Uterus (tissue), 4 donors: ENCODE data around the gene CTNNBIP1. TPM values are rescaled to one million over a fixed set of nuclear protein-coding genes. Genes with fewer than 3 reads are reported as not detected.

Experiments used
- DNase-seq, 2 donors: peaks; one replicate each; pipeline ENCODE4 v3.0.0-alpha.2; 2019 to 2020
- H3K27ac ChIP-seq, 2 donors: fragments of 200-600 bp; sonication (generic); 1 replicate in 1 of 2; 2 replicates in 1 of 2; pipeline ENCODE4 v1.5.1; 2016 to 2018
- H3K27me3 ChIP-seq, 2 donors: fragments of 200-600 bp; sonication (generic); one replicate each; pipeline ENCODE4 v1.5.1; 2018 to 2019; ENCODE audit warnings: control low read depth in 1 of 2
- H3K36me3 ChIP-seq, 2 donors: fragments of 200-600 bp; sonication (generic); one replicate each; pipeline ENCODE4 v1.5.1; 2019; ENCODE audit warnings: control low read depth in 1 of 2
- H3K4me1 ChIP-seq, 2 donors: fragments of 200-600 bp; sonication (generic); one replicate each; pipeline ENCODE4 v1.5.1; 2018 to 2019; ENCODE audit warnings: control low read depth in 1 of 2
- H3K4me3 ChIP-seq, 2 donors: fragments of 200-600 bp; sonication (generic); 1 replicate in 1 of 2; 2 replicates in 1 of 2; pipeline ENCODE4 v1.5.1; 2018 to 2019; ENCODE audit warnings: mild to moderate bottlenecking in 1 of 2
- H3K9me3 ChIP-seq, 2 donors: fragments of 200-600 bp; sonication (generic); one replicate each; pipeline ENCODE4 v1.5.1; 2019; ENCODE audit warnings: control low read depth in 1 of 2
- POLR2A ChIP-seq, 2 donors: fragments of 450-650 bp; IDR thresholded peaks; one replicate each; pipeline ENCODE4 v1.6.1; 2016; ENCODE audit warnings: antibody characterized with exemption in 2 of 2, mild to moderate bottlenecking in 1 of 2, moderate library complexity in 1 of 2
- intact Hi-C: fragments of 100-400 bp; cut with DNase I; formaldehyde crosslinking; loops from one replicate; pipeline ENCODE4 v1.15.1; 2023; ENCODE audit warnings: low total_unique reads
- total RNA-seq, 4 donors: library from RNA; depleted of rRNA in 3 of 4; stranded (reverse); fragments of >200 nt in 3 of 4; gene quantifications; one replicate each; pipeline versions ENCODE4 v1.1.0 to v1.2.4, GENCODE V29; 2014 to 2023
- TF ChIP-seq, protein P1 (sequence below), 4 experiments: fragments of 200-600 bp in 2 of 4; fragments of 450-650 bp in 2 of 4; sonication (generic) in 2 of 4; IDR thresholded peaks; one replicate each; pipeline ENCODE4 v1.5.1; 2016 to 2019; ENCODE audit warnings: antibody characterized with exemption in 4 of 4, mild to moderate bottlenecking in 2 of 4, moderate library complexity in 1 of 4
- donor health status: DM: yes; HTN: yes; CAD: no.

CTNNBIP1 gene
- total RNA-seq, 4 donors from 2014 or later, result 4.7 to 26.6 (median 13.6) TPM

DNA sequence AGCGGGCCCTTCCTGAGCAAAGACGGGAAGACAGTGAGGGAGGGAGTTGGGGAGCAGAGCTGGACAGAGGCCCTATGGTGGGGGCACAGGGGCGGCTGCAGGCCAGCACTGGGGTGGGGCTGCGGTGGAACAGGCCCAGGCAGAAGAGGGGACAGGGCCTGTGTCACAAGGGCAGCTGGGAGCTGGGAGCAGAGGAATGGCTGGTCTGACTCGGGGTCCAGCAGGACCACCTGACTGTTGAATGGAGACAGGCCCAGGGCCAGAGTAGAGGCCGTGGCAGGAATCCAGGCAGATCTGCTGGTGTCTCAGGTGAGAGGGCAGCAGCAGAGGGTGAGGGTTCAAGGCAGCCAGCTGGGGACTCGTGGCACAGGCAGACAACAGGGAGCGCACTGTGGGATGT is 25.3 kb downstream of the CTNNBIP1 start:
- H3K27ac ChIP-seq, result no peak overlapping the region

DNA sequence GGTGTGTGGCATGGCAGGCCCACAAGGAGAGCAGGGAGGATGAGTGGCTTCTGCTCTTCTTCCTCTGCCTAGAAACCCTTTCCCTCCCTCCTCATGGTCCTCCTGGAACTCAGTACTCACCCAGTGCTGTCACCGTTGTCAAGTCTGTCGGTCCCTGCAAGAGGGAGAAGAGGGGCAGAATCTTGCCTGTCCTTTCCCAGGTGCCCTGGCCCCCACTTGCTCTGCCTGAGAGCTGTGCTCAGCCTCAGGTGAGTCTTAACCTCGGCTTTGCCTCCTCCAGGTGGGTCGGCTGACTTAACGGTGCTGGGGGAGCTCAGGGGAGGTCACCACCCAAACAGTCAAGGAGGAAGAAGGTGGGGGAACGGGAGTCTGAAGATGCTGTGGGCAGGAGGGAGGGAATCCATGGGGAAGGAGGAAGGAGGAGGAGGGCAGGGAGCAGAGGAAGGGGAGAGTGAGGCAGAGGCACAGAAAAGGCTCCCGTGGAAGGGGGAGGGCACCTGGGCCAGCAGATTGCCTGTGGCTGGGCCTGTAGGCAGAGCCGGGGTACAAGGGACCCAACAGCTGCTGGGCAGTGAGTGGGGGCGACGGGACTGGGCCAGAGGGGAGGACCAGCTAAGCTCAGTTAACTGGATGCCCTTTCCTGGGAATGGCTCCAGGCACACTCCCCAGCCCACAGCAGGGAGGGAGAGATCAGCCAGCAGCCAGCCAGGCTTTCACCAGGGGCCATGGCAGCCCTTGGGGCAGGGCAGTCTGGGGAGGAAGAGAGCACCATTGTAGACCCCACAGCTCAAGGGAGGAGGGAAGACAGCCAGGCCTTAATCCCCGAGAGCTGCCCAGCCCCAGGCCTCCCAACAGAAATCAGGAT is 26.3 kb downstream of the CTNNBIP1 start:
- DNase-seq, result no peak
- no peaks in the 10 kb centered on the region for H3K9me3 ChIP-seq

More for the DNA sequence above, 25.3 kb downstream of the CTNNBIP1 start:
- TF ChIP-seq, protein P1, sequence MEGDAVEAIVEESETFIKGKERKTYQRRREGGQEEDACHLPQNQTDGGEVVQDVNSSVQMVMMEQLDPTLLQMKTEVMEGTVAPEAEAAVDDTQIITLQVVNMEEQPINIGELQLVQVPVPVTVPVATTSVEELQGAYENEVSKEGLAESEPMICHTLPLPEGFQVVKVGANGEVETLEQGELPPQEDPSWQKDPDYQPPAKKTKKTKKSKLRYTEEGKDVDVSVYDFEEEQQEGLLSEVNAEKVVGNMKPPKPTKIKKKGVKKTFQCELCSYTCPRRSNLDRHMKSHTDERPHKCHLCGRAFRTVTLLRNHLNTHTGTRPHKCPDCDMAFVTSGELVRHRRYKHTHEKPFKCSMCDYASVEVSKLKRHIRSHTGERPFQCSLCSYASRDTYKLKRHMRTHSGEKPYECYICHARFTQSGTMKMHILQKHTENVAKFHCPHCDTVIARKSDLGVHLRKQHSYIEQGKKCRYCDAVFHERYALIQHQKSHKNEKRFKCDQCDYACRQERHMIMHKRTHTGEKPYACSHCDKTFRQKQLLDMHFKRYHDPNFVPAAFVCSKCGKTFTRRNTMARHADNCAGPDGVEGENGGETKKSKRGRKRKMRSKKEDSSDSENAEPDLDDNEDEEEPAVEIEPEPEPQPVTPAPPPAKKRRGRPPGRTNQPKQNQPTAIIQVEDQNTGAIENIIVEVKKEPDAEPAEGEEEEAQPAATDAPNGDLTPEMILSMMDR (IDR thresholded peaks at IDR 0.05), result no peak
- TF ChIP-seq POLR2A (IDR thresholded peaks at IDR 0.05), result no peak
- intact Hi-C loops, result no loop called here
- Histone ChIP-seq H3K4me3 (no peak overlapping the region), H3K4me1 (no peaks in the 10 kb centered on the region), H3K27me3 (no peaks in the 10 kb centered on the region), H3K9me3 (no peaks in the 10 kb centered on the region), H3K36me3 (no peaks in the 10 kb centered on the region)
- DNase-seq, result no peak

DNA sequence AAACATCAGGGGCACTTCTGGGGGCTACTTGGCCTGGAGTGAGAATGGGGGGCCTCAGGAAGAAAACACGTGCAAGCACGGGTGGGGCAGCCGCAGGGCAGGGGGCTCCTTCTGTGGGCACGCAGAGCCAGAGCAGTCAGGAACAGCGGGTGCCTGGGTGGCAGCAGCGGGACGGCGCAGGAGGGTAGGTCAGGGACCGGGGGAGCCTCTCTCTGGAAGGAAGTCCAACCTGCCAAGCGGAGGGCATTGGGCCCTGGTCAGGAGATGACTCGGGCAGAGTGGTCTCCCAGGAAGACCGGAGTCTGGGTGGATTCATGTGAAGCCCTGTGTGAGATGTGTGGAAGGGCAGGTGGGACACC is 27.1 kb downstream of the CTNNBIP1 start:
- H3K4me1 ChIP-seq, result no peaks in the 10 kb centered on the region
- H3K36me3 ChIP-seq, result no peaks in the 10 kb centered on the region
- no peaks in the 10 kb centered on the region for H3K9me3 ChIP-seq
- TF ChIP-seq, protein P1 (IDR thresholded peaks at IDR 0.05), result no peak
- no peak for TF ChIP-seq POLR2A (IDR thresholded peaks at IDR 0.05)
- H3K27ac ChIP-seq, result no peak overlapping the region
- no peak for DNase-seq
- intact Hi-C loops, result no loop called here
- H3K4me3 ChIP-seq, result no peak overlapping the region
- no peaks in the 10 kb centered on the region for H3K27me3 ChIP-seq

More for the DNA sequence above, 26.3 kb downstream of the CTNNBIP1 start:
- Histone ChIP-seq H3K36me3 (no peaks in the 10 kb centered on the region), H3K4me3 (no peak overlapping the region), H3K27me3 (no peaks in the 10 kb centered on the region), H3K4me1 (no peaks in the 10 kb centered on the region), H3K27ac (no peak overlapping the region)
- no peak for TF ChIP-seq POLR2A (IDR thresholded peaks at IDR 0.05)
- TF ChIP-seq, protein P1 (IDR thresholded peaks at IDR 0.05), result no peak
- intact Hi-C loops, result no loop called here

DNA sequence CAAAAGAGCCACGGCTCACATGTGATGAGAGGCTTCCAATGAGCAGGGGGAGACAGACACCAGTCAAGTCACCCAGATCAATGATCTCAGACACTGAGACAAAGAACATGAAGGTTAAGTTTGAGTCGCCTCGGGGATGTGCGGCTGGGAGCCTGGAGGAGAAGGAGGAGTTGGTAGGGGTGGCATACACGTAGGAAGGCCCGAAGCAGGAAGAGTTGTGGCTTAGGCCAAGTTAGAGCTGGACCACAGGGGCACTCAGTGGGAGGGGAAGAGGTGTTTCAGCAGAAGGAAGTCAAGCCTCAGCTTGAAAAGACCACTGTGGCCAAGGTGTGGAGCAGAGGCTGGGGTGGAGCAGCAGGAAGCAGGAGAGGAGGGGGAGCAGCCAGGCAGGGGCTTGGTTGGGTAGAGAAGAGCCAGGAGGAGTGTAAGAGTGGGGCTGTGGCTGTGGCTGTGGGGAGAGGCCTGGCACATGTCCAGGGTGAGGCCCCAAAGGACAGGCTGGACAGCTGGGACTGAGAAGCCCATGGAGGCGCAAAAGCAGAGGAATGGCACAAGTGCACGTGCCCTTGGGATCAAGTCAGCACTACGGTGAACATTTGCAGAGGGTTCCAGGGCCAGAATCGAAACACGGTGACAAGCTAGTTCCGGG is 27.6 kb downstream of the CTNNBIP1 start:
- TF ChIP-seq POLR2A (IDR thresholded peaks at IDR 0.05), result no peak
- TF ChIP-seq, protein P1 (IDR thresholded peaks at IDR 0.05), result no peak
- Histone ChIP-seq H3K4me1 (no peaks in the 10 kb centered on the region), H3K36me3 (no peaks in the 10 kb centered on the region), H3K9me3 (no peaks in the 10 kb centered on the region), H3K4me3 (no peak overlapping the region), H3K27ac (no peak overlapping the region), H3K27me3 (no peaks in the 10 kb centered on the region)
- intact Hi-C loops, result no loop called here
- no peak for DNase-seq

DNA sequence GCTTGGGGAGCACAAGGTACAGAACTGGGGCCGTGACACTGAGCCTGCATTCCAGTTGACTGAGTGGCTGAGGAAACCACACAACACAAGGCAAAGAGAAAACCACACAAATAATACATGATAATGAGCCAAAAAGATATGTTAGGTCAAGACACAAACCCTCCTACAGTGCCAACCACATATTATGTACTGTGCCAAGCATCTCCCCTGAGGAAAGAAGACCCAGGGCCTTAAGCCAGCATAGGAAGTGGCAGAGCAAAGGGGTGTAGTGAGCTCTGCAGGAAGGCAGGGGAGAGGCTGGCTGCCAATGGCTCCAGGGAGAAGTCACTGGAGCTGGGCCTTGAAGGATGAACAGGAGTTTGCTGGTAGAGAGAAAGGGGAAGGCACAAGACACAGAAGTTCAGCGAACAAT is 28.2 kb downstream of the CTNNBIP1 start:
- Histone ChIP-seq H3K4me1 (no peaks in the 10 kb centered on the region), H3K27me3 (no peaks in the 10 kb centered on the region), H3K36me3 (no peaks in the 10 kb centered on the region), H3K9me3 (no peaks in the 10 kb centered on the region), H3K4me3 (no peak overlapping the region), H3K27ac (no peak overlapping the region)
- intact Hi-C loops, result no loop called here
- TF ChIP-seq, protein P1 (IDR thresholded peaks at IDR 0.05), result no peak
- no peak for TF ChIP-seq POLR2A (IDR thresholded peaks at IDR 0.05)
- DNase-seq, result no peak
